Camera-type eye (tissue), 1 donor: Measurements from ENCODE around the gene RNF166. TPM values are rescaled to one million over a fixed set of nuclear protein-coding genes. Genes with fewer than 3 reads are reported as not detected.

Source experiments
- total RNA-seq: library from RNA; depleted of rRNA; stranded (reverse); fragments of >200 nt; gene quantifications from one replicate; pipeline ENCODE4 v1.2.3, GENCODE V29; 2014

RNF166 gene
- 15.6 TPM for total RNA-seq

DNA sequence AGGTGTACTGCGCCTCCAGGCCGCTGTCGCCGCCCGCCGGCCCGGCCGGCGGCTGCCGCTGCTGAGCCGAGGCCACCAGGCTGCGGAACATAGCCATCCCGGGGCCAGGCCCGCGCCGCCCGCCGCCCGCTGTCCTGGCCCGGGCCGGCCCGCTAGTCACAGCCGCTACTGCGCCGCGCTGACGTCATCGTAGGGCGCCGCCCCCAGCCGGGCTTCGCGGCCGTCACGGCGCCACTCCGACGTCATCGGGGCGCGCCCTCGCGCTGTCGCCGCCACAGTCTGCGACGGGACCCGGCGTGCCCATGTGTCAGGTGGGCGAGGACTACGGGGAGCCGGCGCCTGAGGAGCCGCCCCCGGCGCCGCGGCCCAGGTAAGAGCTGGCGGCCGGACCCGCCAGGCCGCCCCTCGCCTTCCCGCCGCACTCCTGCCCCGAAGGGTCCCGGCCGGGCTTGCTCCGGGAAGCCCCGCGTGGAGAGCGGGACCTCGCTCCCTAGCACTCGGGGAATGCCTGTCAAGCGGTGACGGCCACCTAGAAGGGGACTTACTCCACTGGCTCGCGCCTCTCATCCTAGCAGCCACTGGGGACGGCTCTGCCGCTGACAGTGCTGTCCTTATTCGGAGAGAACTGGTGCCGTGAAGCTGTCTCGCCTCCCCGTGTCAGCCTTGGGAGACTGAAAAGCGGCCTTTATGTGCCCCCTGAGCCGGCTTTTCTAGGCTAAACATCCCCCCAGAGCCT, at the start of gene RNF166, which contains the start of gene CTU2:
Gene RNF166 (minus strand): TSS at position 180 of the 736 bp plus-strand sequence. CDS start 83 bp downstream, at position 97.
Gene CTU2 (plus strand): TSS at position 275 of the 736 bp plus-strand sequence. CDS start 28 bp downstream, at position 303.

DNA sequence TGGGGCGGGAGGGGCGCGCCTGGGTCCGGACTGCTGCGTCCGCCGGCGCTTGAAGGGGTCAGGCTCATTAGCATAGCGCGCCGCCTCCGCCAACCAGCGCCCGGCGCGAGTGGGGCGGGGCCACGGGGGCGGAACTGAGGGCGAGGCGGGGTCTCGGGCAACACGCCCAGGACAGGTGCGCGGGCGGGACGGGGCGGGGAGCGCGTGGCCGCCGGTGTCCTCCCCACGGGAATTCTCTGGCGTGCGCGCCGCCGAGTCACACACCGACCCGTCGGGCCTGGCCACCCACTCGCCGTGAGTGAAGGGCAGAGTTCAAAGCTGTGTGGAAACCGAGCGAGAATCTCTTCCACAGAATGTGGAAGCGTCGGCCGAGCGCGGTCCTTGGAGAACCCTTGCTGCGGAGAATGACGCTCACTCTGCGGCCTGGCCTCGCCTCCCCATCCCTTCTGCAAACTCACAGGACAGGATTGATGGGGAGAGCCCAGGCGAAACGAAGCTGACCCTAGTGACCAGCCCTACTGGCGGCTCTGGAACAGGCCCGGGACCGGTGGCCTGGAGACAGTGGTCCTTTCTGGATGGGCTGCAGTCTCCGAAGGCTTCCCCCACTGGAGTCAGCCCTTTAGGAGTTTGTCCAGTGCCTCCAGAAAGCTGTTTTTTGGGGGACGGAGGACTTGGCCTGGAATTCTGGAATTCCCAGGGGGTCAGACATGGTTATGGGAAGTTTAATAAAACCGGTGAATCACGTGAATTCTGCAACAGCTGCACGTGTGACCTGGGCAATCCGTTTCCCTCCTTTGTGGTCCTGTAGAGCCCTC, 19.6 kb downstream of the RNF166 start, which contains the start of gene SNAI3:
Gene SNAI3 (minus strand): TSS at position 69 of the 815 bp plus-strand sequence. CDS start 101 bp downstream, outside the sequence.

GRCh38 chr16:88662843-88663606, 43.2 kb downstream of the RNF166 start, which contains the start of gene MVD:
TSS of gene MVD (minus strand) at chr16:88663091. CDS start at chr16:88663080, 11 bp downstream.

GRCh38 chr16:88650749-88651275, 55.4 kb downstream of the RNF166 start, which contains the start of gene CYBA:
TSS of gene CYBA (minus strand) at chr16:88651053. CDS start at chr16:88651013, 40 bp downstream.

Other genes with a start within 250 kb of the RNF166 start
- 30.6 TPM for gene ZC3H18, start 136.0 kb downstream of the RNF166 start, total RNA-seq
- gene IL17C, start 67.8 kb downstream of the RNF166 start, total RNA-seq: not detected
- 52.6 TPM for gene CYBA, start 55.4 kb downstream of the RNF166 start, total RNA-seq
- 22.2 TPM for gene MVD, start 43.3 kb downstream of the RNF166 start, total RNA-seq
- 1.4 TPM for gene SNAI3, start 19.9 kb downstream of the RNF166 start, total RNA-seq
- 8.7 TPM for gene CTU2, start 95 bp upstream of the RNF166 start, total RNA-seq
- 61.1 TPM for gene PIEZO1, start 78.8 kb upstream of the RNF166 start, total RNA-seq
- gene CDT1, start 97.4 kb upstream of the RNF166 start, total RNA-seq: 7.9 TPM
- 33.9 TPM for gene APRT, start 105.5 kb upstream of the RNF166 start, total RNA-seq
- 24.5 TPM for gene GALNS, start 150.5 kb upstream of the RNF166 start, total RNA-seq
- gene TRAPPC2L, start 150.7 kb upstream of the RNF166 start, total RNA-seq: 25.8 TPM
- gene PABPN1L, start 160.3 kb upstream of the RNF166 start, total RNA-seq: 0.38 TPM